Adrenal gland (tissue), 5 donors: ENCODE measurements around the gene LRRC3B.

ENCODE experiments used
- POLR2A ChIP-seq, 2 donors: fragments of 450-650 bp; IDR thresholded peaks; one replicate each; pipeline ENCODE4 v1.6.1; 2017; ENCODE audit warnings: antibody characterized with exemption in 2 of 2, mild to moderate bottlenecking in 2 of 2, moderate library complexity in 1 of 2
- TF ChIP-seq, protein P1 (sequence below), 6 experiments: fragments of 450-650 bp in 4 of 6; fragments of 200-600 bp in 2 of 6; sonication (generic) in 1 of 6; IDR thresholded peaks; 1 replicate in 5 of 6; 2 replicates in 1 of 6; pipeline versions ENCODE4 v1.5.1 to v1.8.0; 2016 to 2021; ENCODE audit warnings: antibody characterized with exemption in 6 of 6, mild to moderate bottlenecking in 2 of 6, moderate library complexity in 1 of 6
- donor health status: DM: no; HTN: no; CAD: no.

DNA sequence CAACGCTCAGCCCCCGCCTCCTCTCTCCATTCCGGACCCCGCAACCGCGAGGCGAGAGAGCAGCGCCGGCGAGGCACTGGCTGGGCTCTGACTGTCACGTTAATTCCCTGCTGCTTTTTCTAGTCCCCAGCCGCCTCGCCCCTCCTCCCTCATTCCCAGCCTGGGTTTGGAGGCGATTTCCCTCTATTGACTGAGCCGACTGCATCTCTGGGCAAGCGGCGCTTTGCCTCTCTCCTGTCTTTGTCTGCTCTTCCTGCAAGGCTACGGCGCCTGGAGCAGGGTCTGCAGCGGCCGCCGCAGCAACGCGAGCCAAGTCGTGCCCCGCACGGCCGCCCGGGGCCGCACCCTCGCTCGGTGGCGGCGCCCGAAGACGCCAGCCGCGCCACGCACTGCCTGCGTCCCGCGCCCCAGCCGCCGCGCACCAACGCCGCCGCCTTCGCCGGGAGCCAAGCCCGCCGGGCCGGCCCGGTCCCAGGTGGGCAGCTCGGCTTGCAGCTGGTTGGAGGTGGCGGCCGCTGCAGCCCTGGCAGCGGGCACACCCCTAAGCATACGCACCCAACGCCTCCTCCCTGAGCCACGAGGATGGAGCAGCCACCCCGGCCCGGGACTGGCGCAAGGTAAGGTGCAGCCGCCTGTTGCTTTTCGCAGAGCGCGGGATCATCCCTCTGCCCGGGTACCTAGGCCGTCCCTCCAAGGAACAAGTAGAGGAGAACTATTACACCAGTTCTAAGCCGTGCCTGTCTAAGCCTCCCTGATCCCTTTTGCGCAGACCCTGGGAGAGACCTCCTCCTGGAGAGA, at the start of gene LRRC3B:
- TF ChIP-seq, protein P1, sequence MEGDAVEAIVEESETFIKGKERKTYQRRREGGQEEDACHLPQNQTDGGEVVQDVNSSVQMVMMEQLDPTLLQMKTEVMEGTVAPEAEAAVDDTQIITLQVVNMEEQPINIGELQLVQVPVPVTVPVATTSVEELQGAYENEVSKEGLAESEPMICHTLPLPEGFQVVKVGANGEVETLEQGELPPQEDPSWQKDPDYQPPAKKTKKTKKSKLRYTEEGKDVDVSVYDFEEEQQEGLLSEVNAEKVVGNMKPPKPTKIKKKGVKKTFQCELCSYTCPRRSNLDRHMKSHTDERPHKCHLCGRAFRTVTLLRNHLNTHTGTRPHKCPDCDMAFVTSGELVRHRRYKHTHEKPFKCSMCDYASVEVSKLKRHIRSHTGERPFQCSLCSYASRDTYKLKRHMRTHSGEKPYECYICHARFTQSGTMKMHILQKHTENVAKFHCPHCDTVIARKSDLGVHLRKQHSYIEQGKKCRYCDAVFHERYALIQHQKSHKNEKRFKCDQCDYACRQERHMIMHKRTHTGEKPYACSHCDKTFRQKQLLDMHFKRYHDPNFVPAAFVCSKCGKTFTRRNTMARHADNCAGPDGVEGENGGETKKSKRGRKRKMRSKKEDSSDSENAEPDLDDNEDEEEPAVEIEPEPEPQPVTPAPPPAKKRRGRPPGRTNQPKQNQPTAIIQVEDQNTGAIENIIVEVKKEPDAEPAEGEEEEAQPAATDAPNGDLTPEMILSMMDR (IDR thresholded peaks at IDR 0.05): no peak
- TF ChIP-seq POLR2A (IDR thresholded peaks at IDR 0.05): no peak
